Raji (cell line): ENCODE data around the gene TPCN1.
A peak's percentile ranks its signal among the peaks of the same experiment; 100 is the strongest.

Experiments
- POLR2A ChIP-seq: IDR thresholded peaks from 2 replicates; pipeline ENCODE4 v1.6.1; 2011; ENCODE audit warnings: low read depth, low read length, control low read depth; ENCODE audit not compliant: insufficient read depth

The TPCN1 gene

GRCh38 chr12:113221181-113221996 lies at the start of gene TPCN1:
Gene TPCN1, plus strand, starts transcription at chr12:113221464. Its CDS starts 5,389 bp downstream, at chr12:113226853.
- peak; percentile 93 for TF ChIP-seq POLR2A

- TF ChIP-seq POLR2A: no peak
Measured at GRCh38 chr12:113171543-113171942, 49.7 kb upstream of the TPCN1 start.

DNA sequence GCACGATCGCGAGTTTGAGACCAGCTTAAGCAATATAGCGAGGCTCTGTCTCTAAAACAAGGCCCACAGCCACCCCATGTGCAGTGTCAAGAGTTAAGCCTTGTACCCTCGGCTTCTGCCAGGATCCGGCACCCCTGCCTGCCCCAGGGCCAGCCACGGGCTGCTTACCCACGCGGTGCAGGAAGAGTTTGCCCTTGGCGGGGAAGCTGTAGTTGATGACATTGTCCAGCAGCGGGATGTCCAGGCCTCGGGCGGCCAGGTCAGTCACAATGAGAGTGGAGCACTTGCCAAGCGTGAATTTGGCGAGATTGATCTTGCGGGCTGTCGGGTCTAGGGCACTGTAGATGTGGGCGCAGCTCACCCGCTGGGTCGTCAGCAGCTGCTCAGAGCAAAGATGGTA lies 49.1 kb upstream of the TPCN1 start:
- TF ChIP-seq POLR2A: no peak

- no peak for TF ChIP-seq POLR2A
Measured at GRCh38 chr12:113173081-113173698, 48.1 kb upstream of the TPCN1 start.

GRCh38 chr12:113174461-113175384 lies 46.5 kb upstream of the TPCN1 start:
- no peak for TF ChIP-seq POLR2A

- no peak for TF ChIP-seq POLR2A
Measured at GRCh38 chr12:113179023-113179422, 42.2 kb upstream of the TPCN1 start.

- TF ChIP-seq POLR2A: no peak
Measured at GRCh38 chr12:113180333-113180732, 40.9 kb upstream of the TPCN1 start.

GRCh38 chr12:113181975-113182374 lies 39.3 kb upstream of the TPCN1 start:
- no peak for TF ChIP-seq POLR2A

DNA sequence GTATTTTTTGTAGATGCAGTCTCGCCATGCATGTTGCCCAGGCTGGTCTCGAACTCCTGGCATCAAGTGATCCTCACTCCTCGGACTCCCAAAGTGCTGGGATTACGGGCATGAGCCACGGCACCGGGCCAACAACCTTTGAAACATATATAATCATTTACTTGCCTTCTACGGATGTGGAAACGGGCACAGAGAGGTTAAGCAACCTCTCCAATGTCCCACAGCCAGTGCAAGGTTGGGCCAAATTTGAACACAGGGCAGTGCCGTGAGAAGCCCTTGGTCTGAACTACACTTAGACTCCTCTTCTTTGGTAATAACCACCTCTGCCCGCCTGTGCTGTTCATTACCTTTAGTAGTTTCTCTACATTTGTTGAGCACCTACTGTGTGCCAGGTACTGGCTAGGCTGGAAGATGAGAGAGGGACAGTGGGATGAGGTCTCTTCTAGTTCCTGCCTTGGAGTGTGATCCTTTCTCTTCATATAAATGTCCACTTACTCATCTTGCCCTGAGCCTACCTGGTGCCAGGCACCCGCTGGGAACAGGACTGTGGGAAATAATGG lies 38.2 kb upstream of the TPCN1 start:
- TF ChIP-seq POLR2A: no peak

GRCh38 chr12:113184098-113184899 lies 37.0 kb upstream of the TPCN1 start:
- TF ChIP-seq POLR2A: no peak

- peak; percentile 62 for TF ChIP-seq POLR2A
Measured at GRCh38 chr12:113184900-113185179, 36.4 kb upstream of the TPCN1 start.

- peak; percentile 70 for TF ChIP-seq POLR2A
Measured at GRCh38 chr12:113185180-113186032, 35.9 kb upstream of the TPCN1 start, which contains the start of the genes DDX54 and RITA1. Gene DDX54, minus strand, starts transcription at chr12:113185478. Its CDS starts 27 bp downstream, at chr12:113185451. Gene RITA1, plus strand, starts transcription at chr12:113185721. Its CDS starts 1,026 bp downstream, at chr12:113186747.

DNA sequence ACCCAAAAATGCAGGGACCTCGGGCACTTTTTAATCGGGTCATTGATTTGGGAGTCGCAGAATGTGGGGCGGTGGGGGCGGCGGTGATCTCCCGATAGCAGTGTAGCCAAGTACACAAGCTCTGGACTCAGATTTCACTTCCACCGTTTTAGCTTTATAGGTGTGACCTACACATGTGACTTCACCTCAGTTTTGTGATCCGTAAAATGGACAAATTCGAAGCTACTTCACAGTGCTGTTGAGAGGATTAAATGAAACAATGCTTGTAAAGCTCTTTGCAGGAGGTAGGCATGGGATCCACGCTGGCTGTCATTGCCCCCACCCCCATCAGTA lies 35.3 kb upstream of the TPCN1 start:
- TF ChIP-seq POLR2A: no peak
